ENCODE measurements around the gene SUCLG2.

Gene SUCLG2

DNA sequence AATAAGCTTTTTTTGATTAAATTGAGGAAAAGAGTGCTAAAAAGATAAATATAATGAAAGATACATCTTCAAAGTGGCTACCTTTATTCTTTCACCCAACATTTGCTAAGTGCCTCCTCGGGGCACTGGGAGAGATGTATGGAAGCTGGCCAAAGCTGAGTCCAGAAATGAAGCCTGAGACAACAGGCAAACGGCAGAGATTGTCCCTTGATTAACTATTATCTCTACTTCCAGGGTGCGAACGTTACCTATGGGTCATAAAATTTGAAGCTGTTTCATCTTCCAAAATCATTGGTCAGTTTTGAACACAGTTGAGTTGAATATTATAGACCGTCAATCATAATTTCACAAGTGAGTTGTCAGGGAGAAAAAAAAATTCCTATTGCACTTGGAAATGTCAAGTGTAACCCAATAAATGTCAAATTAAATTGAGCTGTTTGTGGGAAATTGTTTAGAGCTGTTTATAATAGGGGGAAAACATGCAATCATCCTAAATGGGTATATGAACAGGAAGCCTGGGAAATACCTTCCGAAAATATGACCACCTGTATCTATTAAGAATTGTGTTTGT, 73.9 kb downstream of the SUCLG2 start:
- no peak overlapping the region for H2AFZ ChIP-seq (ENCODE audit: low read length)
- no peaks in the 10 kb centered on the region for H4K20me1 ChIP-seq (ENCODE audit: insufficient read depth, low read length)
- H3K4me1 ChIP-seq (ENCODE audit: insufficient read depth, low read length, severe bottlenecking), result no peaks in the 10 kb centered on the region
- H3K9me2 ChIP-seq (ENCODE audit: low read depth, low read length), result no peaks in the 10 kb centered on the region
- no peak overlapping the region for H3K9ac ChIP-seq (ENCODE audit: low read length)
- no peak overlapping the region for H3K27ac ChIP-seq (ENCODE audit: low read depth, low read length, poor library complexity, severe bottlenecking)
- no peak overlapping the region for H3K4me3 ChIP-seq (ENCODE audit: low read depth, low read length, poor library complexity, severe bottlenecking)
- H3K36me3 ChIP-seq (ENCODE audit: insufficient read depth, low read length), result no peaks in the 10 kb centered on the region
- H3K79me2 ChIP-seq (ENCODE audit: insufficient read depth, low read length), result no peaks in the 10 kb centered on the region
- TF ChIP-seq EZH2 (IDR thresholded peaks at IDR 0.05; ENCODE audit: borderline replicate concordance, low read length), result no peak
- TF ChIP-seq CTCF (IDR thresholded peaks at IDR 0.05; ENCODE audit: low read length), result no peak
- H3F3A ChIP-seq (ENCODE audit: insufficient read depth, low read length), result no peaks in the 10 kb centered on the region
- no peaks in the 10 kb centered on the region for H3K27me3 ChIP-seq (ENCODE audit: insufficient read depth, low read length)
- H3K9me3 ChIP-seq (ENCODE audit: low read length), result no peaks in the 10 kb centered on the region
- no peak overlapping the region for H3K4me2 ChIP-seq (ENCODE audit: low read length)

DNA sequence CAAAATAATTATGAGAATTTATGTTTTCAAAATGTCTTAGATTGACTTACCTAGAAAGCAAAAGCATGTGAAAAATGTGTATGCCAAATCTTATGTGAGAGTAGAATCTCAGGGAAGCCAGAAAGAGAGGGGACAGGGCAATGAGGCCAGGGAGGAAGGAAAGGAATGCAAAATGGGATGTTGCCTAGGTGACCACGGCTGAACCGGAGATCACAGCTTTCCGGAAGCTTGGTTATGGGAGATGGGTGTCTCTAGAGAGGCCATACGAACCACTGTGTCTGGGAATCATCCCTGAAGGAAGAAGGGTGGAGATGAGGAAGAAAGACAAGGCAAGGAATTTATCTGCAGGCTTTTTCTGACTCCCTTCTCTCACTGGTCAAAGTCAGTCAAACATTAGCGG, 76.0 kb downstream of the SUCLG2 start:
- H3K36me3 ChIP-seq (ENCODE audit: insufficient read depth, low read length), result peaks cover 5% of the 10 kb centered on the region; the same call in 1 of the 2 replicates
- H3F3A ChIP-seq (ENCODE audit: insufficient read depth, low read length), result no peaks in the 10 kb centered on the region
- H3K27ac ChIP-seq (ENCODE audit: low read depth, low read length, poor library complexity, severe bottlenecking), result no peak overlapping the region
- H3K27me3 ChIP-seq (ENCODE audit: insufficient read depth, low read length), result no peaks in the 10 kb centered on the region
- TF ChIP-seq CTCF (IDR thresholded peaks at IDR 0.05; ENCODE audit: low read length) (no peak), EZH2 (IDR thresholded peaks at IDR 0.05; ENCODE audit: borderline replicate concordance, low read length) (no peak)
- H3K9ac ChIP-seq (ENCODE audit: low read length), result no peak overlapping the region
- no peaks in the 10 kb centered on the region for H3K9me3 ChIP-seq (ENCODE audit: low read length)
- H3K4me2 ChIP-seq (ENCODE audit: low read length), result no peak overlapping the region
- no peaks in the 10 kb centered on the region for H4K20me1 ChIP-seq (ENCODE audit: insufficient read depth, low read length)
- H3K79me2 ChIP-seq (ENCODE audit: insufficient read depth, low read length), result no peaks in the 10 kb centered on the region
- no peak overlapping the region for H3K4me3 ChIP-seq (ENCODE audit: low read depth, low read length, poor library complexity, severe bottlenecking)
- no peaks in the 10 kb centered on the region for H3K9me2 ChIP-seq (ENCODE audit: low read depth, low read length)
- no peak overlapping the region for H2AFZ ChIP-seq (ENCODE audit: low read length)
- H3K4me1 ChIP-seq (ENCODE audit: insufficient read depth, low read length, severe bottlenecking), result no peaks in the 10 kb centered on the region

- H3K9ac ChIP-seq (ENCODE audit: low read length), result no peak overlapping the region
- TF ChIP-seq EZH2 (IDR thresholded peaks at IDR 0.05; ENCODE audit: borderline replicate concordance, low read length), result no peak
- TF ChIP-seq CTCF (IDR thresholded peaks at IDR 0.05; ENCODE audit: low read length), result no peak
- no peak overlapping the region for H3K4me2 ChIP-seq (ENCODE audit: low read length)
- H3K9me3 ChIP-seq (ENCODE audit: low read length), result no peaks in the 10 kb centered on the region
- no peaks in the 10 kb centered on the region for H3K79me2 ChIP-seq (ENCODE audit: insufficient read depth, low read length)
- no peaks in the 10 kb centered on the region for H3K9me2 ChIP-seq (ENCODE audit: low read depth, low read length)
- H3K27me3 ChIP-seq (ENCODE audit: insufficient read depth, low read length), result no peaks in the 10 kb centered on the region
- no peak overlapping the region for H3K4me3 ChIP-seq (ENCODE audit: low read depth, low read length, poor library complexity, severe bottlenecking)
- no peak overlapping the region for H2AFZ ChIP-seq (ENCODE audit: low read length)
- H4K20me1 ChIP-seq (ENCODE audit: insufficient read depth, low read length), result no peaks in the 10 kb centered on the region
- no peaks in the 10 kb centered on the region for H3K4me1 ChIP-seq (ENCODE audit: insufficient read depth, low read length, severe bottlenecking)
- no peak overlapping the region for H3K27ac ChIP-seq (ENCODE audit: low read depth, low read length, poor library complexity, severe bottlenecking)
- no peaks in the 10 kb centered on the region for H3F3A ChIP-seq (ENCODE audit: insufficient read depth, low read length)
- H3K36me3 ChIP-seq (ENCODE audit: insufficient read depth, low read length), result peaks cover 12% of the 10 kb centered on the region
Observed at GRCh38 chr3:67576441-67576840, 78.0 kb downstream of the SUCLG2 start.

Data from OCI-LY1 (cell line).